ENCODE results near the gene TPSG1.

GRCh38 chr16:1214719-1215118 is 10.3 kb downstream of the TPSG1 start:
- TF ChIP-seq CTCF (IDR thresholded peaks at IDR 0.05 in 8 of 11, conservative IDR thresholded peaks at IDR 0.05 in 3 of 11), result no peak
- no peak for TF ChIP-seq POLR2A (IDR thresholded peaks at IDR 0.05)
